WTC11 (cell line): ENCODE measurements around the gene AGR2. TPM values are rescaled to one million over a fixed set of nuclear protein-coding genes. Genes with fewer than 3 reads are reported as not detected.

Source experiments
- ATAC-seq: fragments of 200-7000 bp; cut with Tn5 transposase; 2 replicates; pipeline ENCODE4 v1.10.0; 2021; ENCODE audit warnings: mild to moderate bottlenecking, moderate library complexity
- CTCF ChIA-PET: fragments of 300-600 bp; sonication (Branson Sonifier 250); formaldehyde crosslinking; loops from one replicate; lab custom pipeline; 2021; ENCODE audit warnings: antibody characterized with exemption; lab: Charles Lee
- POLR2A ChIA-PET: fragments of 350-600 bp; sonication (Branson Sonifier 250); formaldehyde crosslinking; loops from one replicate; lab custom pipeline; 2021; ENCODE audit warnings: antibody characterized with exemption; lab: Charles Lee
- DNase-seq: peaks from one replicate; pipeline ENCODE4 v3.0.0; 2021; ENCODE audit warnings: low spot score
- H3K27ac Mint-ChIP-seq: 2 replicates; pipeline ENCODE4 v1.8.0; 2021; ENCODE audit warnings: mixed read lengths
- H3K27me3 Mint-ChIP-seq: 2 replicates; pipeline ENCODE4 v1.8.0; 2021; ENCODE audit warnings: low read depth, mild to moderate bottlenecking, moderate library complexity, mixed read lengths
- H3K36me3 Mint-ChIP-seq: 2 replicates; pipeline ENCODE4 v1.8.0; 2021; ENCODE audit warnings: mixed read lengths
- H3K4me1 Mint-ChIP-seq: 2 replicates; pipeline ENCODE4 v1.8.0; 2022; ENCODE audit warnings: mixed read lengths
- H3K4me3 Mint-ChIP-seq: 2 replicates; pipeline ENCODE4 v1.8.0; 2021; ENCODE audit warnings: mild to moderate bottlenecking, moderate library complexity, mixed read lengths
- H3K9me3 Mint-ChIP-seq: 2 replicates; pipeline ENCODE4 v1.8.0; 2021; ENCODE audit warnings: mixed read lengths
- AFF4 ChIP-seq: sonication (generic); formaldehyde crosslinking; IDR thresholded peaks from 2 replicates; pipeline ENCODE4 v1.8.1; 2023; ENCODE audit warnings: mild to moderate bottlenecking, missing genetic modification reagents, borderline replicate concordance
- ELF4 ChIP-seq: sonication (generic); formaldehyde crosslinking; IDR thresholded peaks from 2 replicates; pipeline ENCODE4 v1.8.1; 2022; ENCODE audit warnings: low read depth, mild to moderate bottlenecking, moderate library complexity, missing genetic modification reagents
- FOXP1 ChIP-seq: sonication (generic); formaldehyde crosslinking; IDR thresholded peaks from 2 replicates; pipeline ENCODE4 v1.8.0; 2022; ENCODE audit warnings: missing genetic modification reagents, mild to moderate bottlenecking, moderate library complexity, borderline replicate concordance
- GRHL2 ChIP-seq: fragments of 250-450 bp; sonication (Bioruptor Pico); IDR thresholded peaks from 2 replicates; pipeline ENCODE4 v1.8.0; 2022; ENCODE audit warnings: mild to moderate bottlenecking, moderate library complexity; ENCODE audit not compliant: insufficient replicate concordance, severe bottlenecking
- HMGXB4 ChIP-seq: sonication (generic); formaldehyde crosslinking; IDR thresholded peaks from 2 replicates; pipeline ENCODE4 v1.8.1; 2023; ENCODE audit warnings: mild to moderate bottlenecking, moderate library complexity, missing genetic modification reagents
- MAX ChIP-seq: sonication (generic); formaldehyde crosslinking; IDR thresholded peaks from 2 replicates; pipeline ENCODE4 v1.8.0; 2022; ENCODE audit warnings: mild to moderate bottlenecking, missing genetic modification reagents
- NFYB ChIP-seq: sonication (generic); formaldehyde crosslinking; conservative IDR thresholded peaks from 2 replicates; pipeline ENCODE4 v1.8.0; 2022; ENCODE audit warnings: low read depth, missing genetic modification reagents
- PRDM15 ChIP-seq: sonication (generic); formaldehyde crosslinking; IDR thresholded peaks from 2 replicates; pipeline ENCODE4 v1.8.0; 2022; ENCODE audit warnings: missing genetic modification reagents
- RORB ChIP-seq: fragments of 250-450 bp; sonication (Bioruptor Pico); IDR thresholded peaks from 2 replicates; pipeline ENCODE4 v1.9.0; 2021; ENCODE audit warnings: mild to moderate bottlenecking
- SP1 ChIP-seq: sonication (generic); formaldehyde crosslinking; conservative IDR thresholded peaks from 2 replicates; pipeline ENCODE4 v1.8.1; 2022; ENCODE audit warnings: missing genetic modification reagents
- TEAD4 ChIP-seq: sonication (generic); formaldehyde crosslinking; IDR thresholded peaks from 2 replicates; pipeline ENCODE4 v1.8.0; 2022; ENCODE audit warnings: mild to moderate bottlenecking, missing genetic modification reagents
- ZBTB43 ChIP-seq: sonication (generic); formaldehyde crosslinking; IDR thresholded peaks from 2 replicates; pipeline ENCODE4 v1.8.1; 2023; ENCODE audit warnings: mild to moderate bottlenecking, missing genetic modification reagents
- ZNF138 ChIP-seq: sonication (generic); formaldehyde crosslinking; conservative IDR thresholded peaks from 2 replicates; pipeline ENCODE4 v1.8.1; 2022; ENCODE audit warnings: mild to moderate bottlenecking, moderate library complexity, missing genetic modification reagents
- ZNF281 ChIP-seq: sonication (generic); formaldehyde crosslinking; IDR thresholded peaks from 2 replicates; pipeline ENCODE4 v1.8.0; 2023; ENCODE audit warnings: mild to moderate bottlenecking, missing genetic modification reagents
- ZNF317 ChIP-seq: sonication (generic); formaldehyde crosslinking; IDR thresholded peaks from 2 replicates; pipeline ENCODE4 v1.8.1; 2023; ENCODE audit warnings: low read depth, mild to moderate bottlenecking, moderate library complexity, missing genetic modification reagents, borderline replicate concordance
- ZNF512 ChIP-seq: sonication (generic); formaldehyde crosslinking; IDR thresholded peaks from 2 replicates; pipeline ENCODE4 v1.8.1; 2022; ENCODE audit warnings: missing genetic modification reagents, borderline replicate concordance
- ZNF671 ChIP-seq: fragments of 250-450 bp; sonication (Bioruptor Pico); IDR thresholded peaks from 2 replicates; pipeline ENCODE4 v1.8.0; 2021; ENCODE audit warnings: mild to moderate bottlenecking
- total RNA-seq: library from RNA; stranded (reverse); gene quantifications from 3 replicates; pipeline ENCODE4 v1.2.3, GENCODE V29; 2021

Gene AGR2
- total RNA-seq, 1 experiment from 2014 or later = 1.6 TPM

- TF ChIP-seq HMGXB4 (CRISPR knock-in tag) (no peak), FOXP1 (CRISPR knock-in tag) (no peak; the same call in 1 of the 2 replicates), PRDM15 (CRISPR knock-in tag) (no peak), MAX (CRISPR knock-in tag) (no peak), ELF4 (CRISPR knock-in tag) (no peak), ZNF317 (CRISPR knock-in tag) (no peak), GRHL2 (no peak), ZNF138 (no peak), SP1 (CRISPR knock-in tag) (peak; percentile 37; the same call in 1 of the 2 replicates), ZNF512 (CRISPR knock-in tag) (0 out of 2 replicates have a peak, but pooled peaks have one; percentile 86), ZNF281 (CRISPR knock-in tag) (no peak), TEAD4 (no peak), NFYB (CRISPR knock-in tag) (peak; percentile 73), ZNF671 (CRISPR knock-in tag) (no peak)
Measured at GRCh38 chr7:16753102-16753931, 51.5 kb downstream of the AGR2 start, which contains the start of gene TSPAN13 (continued).

GRCh38 chr7:16747102-16747501, 57.7 kb downstream of the AGR2 start:
- H3K36me3 Mint-ChIP-seq = no peaks in the 10 kb centered on the region
- peaks cover 16% of the 10 kb centered on the region for H3K4me1 Mint-ChIP-seq
- CTCF ChIA-PET = no interaction called here
- ATAC-seq = no peak
- POLR2A ChIA-PET = no interaction called here
- H3K4me3 Mint-ChIP-seq = no peak overlapping the region
- no peak overlapping the region for H3K27ac Mint-ChIP-seq
- DNase-seq = no peak
- H3K27me3 Mint-ChIP-seq = no peaks in the 10 kb centered on the region
- no peaks in the 10 kb centered on the region for H3K9me3 Mint-ChIP-seq
- TF ChIP-seq ZBTB43 (no peak), RORB (CRISPR knock-in tag) (no peak), AFF4 (CRISPR knock-in tag) (no peak)
